Measurements from ENCODE around the gene MGRN1.

The MGRN1 gene

DNA sequence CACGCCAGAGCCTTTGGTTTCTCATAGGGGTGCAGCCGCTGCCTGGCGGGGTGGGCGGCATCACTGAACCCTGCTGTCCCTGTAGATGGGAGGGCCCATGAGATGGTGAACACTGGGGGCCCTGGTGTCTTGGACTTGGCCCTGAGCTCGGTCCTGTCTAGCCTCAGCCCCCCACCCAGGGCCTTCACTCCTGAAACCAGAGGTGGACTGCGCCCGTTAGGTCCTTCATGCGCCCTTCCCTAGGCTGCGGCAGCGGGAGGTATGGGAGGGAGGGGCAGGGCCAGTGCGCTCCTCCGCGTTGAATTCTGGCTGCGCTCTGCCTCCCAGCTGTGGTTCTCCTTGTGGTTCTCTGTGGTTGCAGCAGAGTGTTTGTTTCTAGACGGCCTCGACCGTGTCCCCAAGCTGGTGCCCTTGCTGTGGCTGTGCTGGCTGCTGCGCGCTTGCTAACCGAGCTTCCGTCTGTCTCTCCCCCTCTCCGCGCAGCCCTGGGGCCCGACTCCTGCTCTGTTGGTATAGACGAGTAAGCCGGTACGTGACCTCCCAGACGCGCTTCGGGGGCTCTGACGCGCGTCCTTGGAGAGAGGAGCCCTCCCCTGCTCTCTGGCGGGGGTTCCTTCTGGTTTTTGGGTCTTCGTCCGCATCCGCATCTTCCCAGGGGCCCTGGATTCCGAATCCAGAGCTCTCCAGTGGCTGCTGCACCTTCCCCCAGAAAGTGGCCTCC, 61.3 kb downstream of the MGRN1 start:
- Mint-ChIP-seq H3K4me3 (no peak overlapping the region), H3K27me3 (no peaks in the 10 kb centered on the region), H3K27ac (no peak overlapping the region)

GRCh38 chr16:4686497-4687210, 62.0 kb downstream of the MGRN1 start:
- DNase-seq = no peak
- no peaks in the 10 kb centered on the region for H3K9me3 Mint-ChIP-seq
- peaks cover 13% of the 10 kb centered on the region for H3K4me1 Mint-ChIP-seq
- H3K4me3 Mint-ChIP-seq = no peak overlapping the region
- H3K27ac Mint-ChIP-seq = no peak overlapping the region
- no peak for ATAC-seq
- peaks cover 2% of the 10 kb centered on the region for H3K36me3 Mint-ChIP-seq (ENCODE audit: low read depth)
- no peaks in the 10 kb centered on the region for H3K27me3 Mint-ChIP-seq

More for the DNA sequence above, 61.3 kb downstream of the MGRN1 start:
- no peak for DNase-seq
- H3K9me3 Mint-ChIP-seq = no peaks in the 10 kb centered on the region
- no peak for ATAC-seq
- peaks cover 3% of the 10 kb centered on the region for H3K36me3 Mint-ChIP-seq (ENCODE audit: low read depth)
- H3K4me1 Mint-ChIP-seq = peaks cover 11% of the 10 kb centered on the region

GRCh38 chr16:4687416-4687815, 62.8 kb downstream of the MGRN1 start:
- H3K36me3 Mint-ChIP-seq (ENCODE audit: low read depth) = no peaks in the 10 kb centered on the region
- no peaks in the 10 kb centered on the region for H3K9me3 Mint-ChIP-seq
- no peaks in the 10 kb centered on the region for H3K27me3 Mint-ChIP-seq
- H3K4me3 Mint-ChIP-seq = no peak overlapping the region
- H3K27ac Mint-ChIP-seq = no peak overlapping the region
- ATAC-seq = no peak
- H3K4me1 Mint-ChIP-seq = peaks cover 11% of the 10 kb centered on the region
- no peak for DNase-seq

DNA sequence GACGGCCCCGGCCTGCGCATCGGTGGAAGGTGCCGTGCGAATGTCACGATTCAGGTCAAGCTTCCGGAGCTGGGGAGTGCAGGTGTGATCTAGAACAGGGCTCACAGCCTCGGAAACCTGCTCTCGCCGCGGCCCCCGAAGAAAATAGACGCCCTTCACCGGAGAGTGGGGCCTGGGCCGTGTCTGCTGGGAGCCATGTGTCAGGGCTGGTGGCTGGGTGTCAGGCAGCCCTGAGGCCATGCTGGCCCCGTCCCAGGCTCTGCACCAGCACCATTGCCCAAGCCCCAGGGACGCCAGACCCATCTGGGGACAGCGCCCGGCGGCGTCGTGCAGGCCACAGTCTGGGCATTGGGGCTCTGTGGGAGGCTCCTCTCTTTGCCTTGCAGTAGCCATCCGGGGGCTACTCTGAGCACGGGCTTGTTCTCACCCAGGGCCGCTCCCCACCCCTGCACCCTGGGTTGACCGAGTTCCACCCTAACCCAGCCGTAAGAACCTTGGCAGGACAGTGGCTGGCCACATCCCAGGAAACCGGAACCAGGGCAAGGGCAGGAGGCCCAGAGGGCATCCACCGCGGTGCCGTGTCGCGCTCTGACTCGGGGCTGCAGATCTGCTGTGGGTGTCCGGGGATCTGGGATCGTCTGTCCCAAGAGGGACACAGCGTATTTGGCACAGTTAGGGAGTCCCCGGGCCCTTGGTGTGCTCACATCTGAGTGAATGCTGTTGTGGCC, 63.5 kb downstream of the MGRN1 start:
- Mint-ChIP-seq H3K4me1 (peaks cover 11% of the 10 kb centered on the region), H3K36me3 (ENCODE audit: low read depth) (no peaks in the 10 kb centered on the region), H3K27me3 (no peaks in the 10 kb centered on the region), H3K27ac (no peak overlapping the region), H3K9me3 (no peaks in the 10 kb centered on the region), H3K4me3 (no peak overlapping the region)
- DNase-seq (no peak), ATAC-seq (no peak)

- ATAC-seq = no peak
- H3K36me3 Mint-ChIP-seq (ENCODE audit: low read depth) = no peaks in the 10 kb centered on the region
- no peak overlapping the region for H3K27ac Mint-ChIP-seq
- DNase-seq = no peak
- no peak overlapping the region for H3K4me3 Mint-ChIP-seq
- no peaks in the 10 kb centered on the region for H3K27me3 Mint-ChIP-seq
- no peaks in the 10 kb centered on the region for H3K9me3 Mint-ChIP-seq
- H3K4me1 Mint-ChIP-seq = peaks cover 10% of the 10 kb centered on the region
These were observed 64.0 kb downstream of the MGRN1 start for GRCh38 chr16:4688674-4689045.

DNA sequence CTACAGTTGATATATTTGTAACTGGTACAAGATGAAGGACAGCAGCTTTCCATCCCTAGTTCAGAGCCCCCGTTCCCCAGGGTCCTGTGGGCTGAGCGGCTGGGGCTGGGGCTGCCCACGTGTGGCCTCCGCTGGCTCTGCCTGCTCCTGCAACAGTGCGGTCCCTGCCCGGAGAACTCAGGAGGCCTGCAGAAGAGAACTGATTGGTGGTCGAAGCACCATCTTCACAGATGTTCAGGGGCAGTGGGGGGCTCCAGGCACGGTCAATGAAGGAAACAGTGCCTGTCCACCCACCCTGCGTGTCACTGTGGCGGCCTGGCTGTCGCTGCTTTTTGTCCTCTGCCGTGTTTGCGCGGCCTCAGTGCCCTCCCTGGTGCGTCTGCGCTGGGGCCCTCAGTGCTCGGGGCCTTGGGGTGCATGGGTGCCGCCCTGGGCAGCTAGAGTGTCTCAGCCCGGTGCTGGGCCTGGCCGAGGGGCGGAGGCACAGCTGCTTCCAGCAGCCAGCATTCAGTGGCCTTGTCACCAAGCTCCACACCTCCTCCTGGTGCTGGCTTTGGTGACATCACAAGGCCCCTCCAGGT, 64.6 kb downstream of the MGRN1 start:
- H3K4me3 Mint-ChIP-seq = no peak overlapping the region
- no peaks in the 10 kb centered on the region for H3K36me3 Mint-ChIP-seq (ENCODE audit: low read depth)
- H3K27me3 Mint-ChIP-seq = no peaks in the 10 kb centered on the region
- peaks cover 10% of the 10 kb centered on the region for H3K4me1 Mint-ChIP-seq
- no peak overlapping the region for H3K27ac Mint-ChIP-seq
- DNase-seq = no peak
- no peaks in the 10 kb centered on the region for H3K9me3 Mint-ChIP-seq
- ATAC-seq = no peak

DNA sequence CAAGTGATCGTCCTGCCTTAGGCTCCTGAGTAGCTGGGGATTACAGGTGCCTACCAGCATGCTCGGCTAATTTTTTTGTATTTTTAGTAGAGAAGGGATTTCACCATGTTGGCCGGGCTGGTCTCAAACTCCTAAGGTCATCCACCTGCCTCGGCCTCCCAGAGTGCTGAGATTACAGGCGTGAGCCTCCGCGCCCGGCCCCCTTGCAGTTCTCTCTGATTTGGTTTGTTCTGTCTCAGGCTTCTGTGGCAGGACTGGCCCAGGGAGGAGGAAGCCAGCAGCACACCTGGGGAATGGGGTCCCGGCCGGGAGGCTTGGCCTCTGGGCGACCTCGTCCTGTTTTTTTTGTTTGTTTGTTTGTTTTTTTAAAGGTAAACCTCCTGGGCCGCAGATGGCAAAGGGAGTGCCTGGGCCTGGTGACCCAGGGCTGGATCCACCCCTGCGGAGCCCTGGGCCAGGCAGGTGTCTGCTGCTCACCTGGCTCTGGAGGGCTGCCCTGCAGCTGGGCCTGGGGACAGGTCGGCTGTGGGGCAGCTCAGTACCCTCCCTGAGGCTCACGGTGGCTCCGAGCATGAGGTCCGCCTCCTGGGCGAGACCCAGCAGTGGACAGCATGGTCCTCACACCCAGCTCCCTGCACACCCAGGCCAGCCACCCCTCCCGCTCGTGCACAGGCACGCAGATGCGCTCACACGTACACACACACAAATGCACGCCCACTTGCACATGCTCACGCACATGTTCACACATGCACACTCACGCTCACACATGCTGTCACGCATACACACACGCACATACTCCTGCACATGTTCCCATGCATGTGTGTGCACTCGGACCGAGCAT, 65.5 kb downstream of the MGRN1 start:
- Mint-ChIP-seq H3K4me1 (peaks cover 11% of the 10 kb centered on the region), H3K27me3 (no peaks in the 10 kb centered on the region), H3K27ac (no peak overlapping the region), H3K4me3 (no peak overlapping the region), H3K9me3 (no peaks in the 10 kb centered on the region), H3K36me3 (ENCODE audit: low read depth) (no peaks in the 10 kb centered on the region)
- ATAC-seq (no peak), DNase-seq (no peak)

DNA sequence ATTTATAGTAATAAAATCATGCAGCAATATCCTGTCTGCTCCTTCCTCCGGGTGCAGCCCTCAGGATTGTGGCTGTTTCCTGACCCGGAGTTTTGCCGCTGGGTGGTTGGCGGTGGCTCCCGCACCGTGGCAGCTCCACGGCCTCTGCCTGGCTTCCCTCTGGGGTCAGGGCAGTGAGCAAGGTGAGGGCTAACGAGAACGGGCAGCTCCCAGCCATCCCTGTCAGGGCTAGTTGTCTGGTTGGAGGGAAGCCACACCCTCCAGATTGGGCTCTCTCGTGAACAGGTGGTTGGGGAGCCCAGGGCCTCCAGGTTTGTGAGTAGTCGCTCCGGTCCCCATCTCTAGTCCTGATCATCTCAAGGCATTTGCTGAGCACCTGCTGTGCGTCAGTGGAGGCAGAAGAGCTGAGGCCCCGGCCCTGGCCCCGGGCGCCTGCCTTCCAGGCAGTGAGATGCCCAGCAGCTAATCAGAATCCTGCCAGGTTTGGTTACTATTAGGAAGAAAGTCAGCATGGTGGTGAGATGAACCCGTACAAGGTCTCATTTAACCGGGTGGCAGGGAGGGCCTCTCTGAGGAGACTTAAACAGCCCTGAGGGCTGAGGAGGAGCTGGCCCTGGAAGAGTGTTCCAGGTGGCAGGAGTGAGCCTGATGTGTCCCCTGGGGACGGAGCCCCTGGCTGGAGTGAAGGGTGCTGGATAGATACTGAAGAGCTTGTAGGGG, 66.5 kb downstream of the MGRN1 start:
- ATAC-seq (no peak), DNase-seq (no peak)
- H3K4me3 Mint-ChIP-seq = no peak overlapping the region
- no peaks in the 10 kb centered on the region for H3K36me3 Mint-ChIP-seq (ENCODE audit: low read depth)
- no peaks in the 10 kb centered on the region for H3K27me3 Mint-ChIP-seq
- H3K27ac Mint-ChIP-seq = peak overlapping the region; percentile 29
- peaks cover 17% of the 10 kb centered on the region for H3K4me1 Mint-ChIP-seq
- H3K9me3 Mint-ChIP-seq = no peaks in the 10 kb centered on the region

DNA sequence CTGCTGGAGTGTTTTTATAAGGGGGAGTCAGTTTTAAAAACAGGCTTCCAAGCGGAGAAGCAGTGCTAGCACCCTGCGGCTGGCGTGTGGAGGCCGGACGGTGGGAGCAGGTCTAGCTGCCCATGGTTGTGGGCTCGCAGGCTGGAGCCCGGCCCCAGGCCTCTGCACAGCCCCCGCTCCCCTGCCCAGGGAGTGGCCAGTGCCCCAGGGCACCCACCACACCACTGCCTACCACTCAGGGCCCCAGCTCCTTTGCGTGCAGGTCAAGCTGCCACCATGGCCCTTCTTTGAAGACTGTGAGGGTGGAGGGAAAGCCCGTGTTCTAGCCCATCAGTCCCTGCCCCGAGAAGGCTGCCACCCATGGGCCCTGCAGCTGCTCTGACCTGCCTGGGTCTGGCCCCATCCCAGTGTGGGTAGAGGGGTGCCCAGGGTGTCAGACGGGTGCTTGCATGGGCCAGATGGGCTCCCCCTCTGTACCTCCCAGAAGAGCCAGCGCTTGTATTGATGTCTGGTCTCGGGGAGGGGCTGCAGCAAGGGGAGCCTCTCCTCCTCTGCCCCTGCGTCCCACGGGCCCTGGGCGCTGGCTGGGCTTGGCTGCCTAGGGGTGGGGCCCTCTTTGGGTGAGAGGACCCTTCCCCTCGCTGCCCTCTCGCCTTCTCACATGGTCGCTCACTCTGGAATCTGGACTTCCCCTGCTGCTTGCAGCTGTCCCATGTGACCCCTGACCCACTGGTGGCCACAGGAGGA, 67.2 kb downstream of the MGRN1 start:
- Mint-ChIP-seq H3K4me1 (peaks cover 17% of the 10 kb centered on the region), H3K4me3 (no peak overlapping the region), H3K36me3 (ENCODE audit: low read depth) (no peaks in the 10 kb centered on the region), H3K27ac (no peak overlapping the region), H3K9me3 (no peaks in the 10 kb centered on the region), H3K27me3 (no peaks in the 10 kb centered on the region)
- ATAC-seq (no peak), DNase-seq (no peak)

DNA sequence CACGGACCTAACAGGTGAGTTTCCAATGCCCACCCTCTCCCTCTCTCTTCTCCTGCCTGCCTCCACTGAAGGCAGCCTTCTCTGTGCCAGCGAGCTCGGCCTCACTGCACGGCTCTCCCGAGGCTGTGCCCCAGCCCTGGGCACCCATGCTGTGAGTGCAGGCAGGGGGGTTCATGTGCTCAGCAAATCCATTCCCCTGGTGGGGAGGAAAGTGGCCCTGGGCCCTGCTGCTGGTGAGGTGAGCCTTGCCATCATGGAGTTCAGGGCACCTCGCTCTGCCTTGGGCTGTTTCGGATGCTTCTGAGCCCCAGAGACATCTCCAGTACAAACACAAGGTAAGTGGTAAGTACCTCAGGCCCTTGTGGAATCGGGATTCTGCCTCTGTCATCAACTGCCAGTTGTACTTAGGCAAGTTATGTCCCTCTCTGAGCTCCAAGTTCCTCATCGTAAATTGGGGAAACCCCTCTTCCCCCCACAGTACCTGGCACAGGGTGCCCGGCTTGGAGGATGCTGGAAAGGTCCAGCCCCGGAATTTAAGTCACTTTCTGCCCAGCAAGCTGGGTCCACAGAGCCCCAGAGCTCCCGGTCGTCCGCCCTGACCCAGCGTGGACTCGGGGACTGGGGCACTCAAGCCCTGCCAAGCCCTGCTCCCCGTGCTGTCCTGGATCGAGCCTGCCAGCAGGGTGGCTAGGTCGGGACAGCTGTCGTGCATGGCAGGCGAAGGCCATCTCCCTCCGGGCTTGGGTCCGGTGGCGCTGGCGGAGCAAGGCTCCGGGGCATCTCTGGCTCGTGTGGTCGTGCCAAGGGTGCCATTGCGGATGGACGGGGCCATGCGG, 68.1 kb downstream of the MGRN1 start:
- peak overlapping the region; percentile 78 for H3K4me3 Mint-ChIP-seq
- ATAC-seq (peak; percentile 8), DNase-seq (no peak)
- H3K27ac Mint-ChIP-seq = peak overlapping the region; percentile 74
- H3K27me3 Mint-ChIP-seq = no peaks in the 10 kb centered on the region
- H3K4me1 Mint-ChIP-seq = peaks cover 17% of the 10 kb centered on the region
- H3K36me3 Mint-ChIP-seq (ENCODE audit: low read depth) = no peaks in the 10 kb centered on the region
- H3K9me3 Mint-ChIP-seq = no peaks in the 10 kb centered on the region

GRCh38 chr16:4693296-4693955, 68.8 kb downstream of the MGRN1 start, which contains the start of gene NUDT16L1:
Gene NUDT16L1 (plus strand): TSS chr16:4693562. CDS start chr16:4693727, 165 bp downstream.
- ATAC-seq = peak; percentile 95
- Mint-ChIP-seq H3K36me3 (ENCODE audit: low read depth) (no peaks in the 10 kb centered on the region), H3K4me3 (peak within 1 kb of the TSS; percentile 78)

More at GRCh38 chr16:4693296-4693955, 68.8 kb downstream of the MGRN1 start, which contains the start of gene NUDT16L1:
- DNase-seq = peak; percentile 98
- Mint-ChIP-seq H3K27ac (peak within 1 kb of the TSS; percentile 74), H3K9me3 (no peaks in the 10 kb centered on the region), H3K27me3 (no peaks in the 10 kb centered on the region), H3K4me1 (peaks cover 17% of the 10 kb centered on the region)
